Tibial nerve (tissue), 4 donors: ENCODE results near the gene SIPA1L3. TPM values are rescaled to one million over a fixed set of nuclear protein-coding genes. Genes with fewer than 3 reads are reported as not detected.

Source experiments
- DNase-seq, 2 donors: peaks; one replicate each; pipeline ENCODE4 v3.0.0-alpha.2; 2019; ENCODE audit warnings: low spot score in 2 of 2
- H3K27ac ChIP-seq, 4 donors: fragments of 200-600 bp; sonication (generic) in 3 of 4; one replicate each; pipeline ENCODE4 v1.5.1; 2017 to 2019; ENCODE audit warnings: mild to moderate bottlenecking in 1 of 4
- H3K27me3 ChIP-seq, 2 donors: fragments of 200-600 bp; sonication (generic) in 1 of 2; one replicate each; pipeline versions ENCODE4 v1.5.1 to v1.6.0; 2017 to 2019
- H3K36me3 ChIP-seq, 3 donors: fragments of 200-600 bp; sonication (generic); one replicate each; pipeline ENCODE4 v1.5.1; 2018 to 2019
- H3K4me1 ChIP-seq, 4 donors: fragments of 200-600 bp; sonication (generic) in 3 of 4; one replicate each; pipeline ENCODE4 v1.5.1; 2017 to 2019
- H3K4me3 ChIP-seq, 4 donors: fragments of 200-600 bp; sonication (generic) in 3 of 4; one replicate each; pipeline ENCODE4 v1.5.1; 2017 to 2019; ENCODE audit warnings: mild to moderate bottlenecking in 1 of 4, moderate library complexity in 1 of 4
- H3K9me3 ChIP-seq, 4 donors: fragments of 200-600 bp; sonication (generic) in 3 of 4; one replicate each; pipeline ENCODE4 v1.5.1; 2017 to 2019
- EP300 ChIP-seq, 2 donors: sonication (generic); formaldehyde crosslinking; IDR thresholded peaks; one replicate each; pipeline ENCODE4 v1.6.1; 2017; ENCODE audit warnings: antibody characterized with exemption in 2 of 2, mild to moderate bottlenecking in 1 of 2
- POLR2A ChIP-seq, 2 donors: fragments of 450-650 bp; IDR thresholded peaks; one replicate each; pipeline ENCODE4 v1.6.1; 2017; ENCODE audit warnings: antibody characterized with exemption in 2 of 2, mild to moderate bottlenecking in 2 of 2, moderate library complexity in 2 of 2
- WGBS, 2 donors: methylation state at CpG; one replicate each; pipeline ENCODE4 v1.1.5; 2018; 5-methylcytosine and 5-hydroxymethylcytosine counted together
- total RNA-seq, 4 donors: library from RNA; depleted of rRNA; stranded (reverse); fragments of >200 nt; gene quantifications; one replicate each; pipeline ENCODE4 v1.1.0, GENCODE V29; 2016
- TF ChIP-seq, protein P1 (sequence below), 5 experiments: fragments of 200-600 bp in 3 of 5; fragments of 450-650 bp in 2 of 5; sonication (generic) in 3 of 5; IDR thresholded peaks; one replicate each; pipeline ENCODE4 v1.5.1; 2016 to 2019; ENCODE audit warnings: antibody characterized with exemption in 5 of 5, mild to moderate bottlenecking in 3 of 5, moderate library complexity in 2 of 5

The SIPA1L3 gene
- total RNA-seq, 4 donors from 2014 or later, result 8.3 to 43.9 (median 17.0) TPM

DNA sequence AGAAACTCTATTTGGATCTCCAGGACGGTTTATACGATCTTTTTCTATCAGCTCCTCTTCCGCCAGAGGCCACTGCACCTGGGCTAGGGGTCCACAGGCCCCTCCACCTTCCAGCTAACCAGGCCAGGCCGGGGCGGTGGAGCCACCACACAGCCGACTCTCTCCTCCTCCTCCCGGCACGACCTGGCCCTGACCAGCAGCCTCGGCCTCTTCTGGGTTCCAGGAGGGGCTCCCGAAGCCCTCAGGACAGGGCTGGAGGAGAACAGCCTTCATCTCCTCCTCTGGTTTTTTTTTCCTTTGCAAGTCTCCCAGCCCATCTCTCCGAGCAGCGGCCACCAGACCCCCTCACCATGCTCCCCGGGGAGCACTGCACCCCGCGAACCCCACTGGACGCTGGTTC, 299.9 kb downstream of the SIPA1L3 start:
- WGBS, 2 donors, result 72 to 79% methylated on average over 16 of the region's 16 CpGs

GRCh38 chr19:38207543-38207942, 300.5 kb downstream of the SIPA1L3 start:
- DNase-seq, result no peak
- Histone ChIP-seq H3K4me1 (peaks cover 0 to 34% (median 25%) of the 10 kb centered on the region in 4 donors), H3K27ac (no peak overlapping the region), H3K27me3 (peaks cover 0 to 44% of the 10 kb centered on the region in 2 donors), H3K9me3 (no peaks in the 10 kb centered on the region), H3K4me3 (no peak overlapping the region), H3K36me3 (peaks cover 0 to 50% (median 0%) of the 10 kb centered on the region in 3 donors)
- no peak for TF ChIP-seq POLR2A (IDR thresholded peaks at IDR 0.05)
- TF ChIP-seq EP300 (IDR thresholded peaks at IDR 0.05), result no peak
- TF ChIP-seq, protein P1, sequence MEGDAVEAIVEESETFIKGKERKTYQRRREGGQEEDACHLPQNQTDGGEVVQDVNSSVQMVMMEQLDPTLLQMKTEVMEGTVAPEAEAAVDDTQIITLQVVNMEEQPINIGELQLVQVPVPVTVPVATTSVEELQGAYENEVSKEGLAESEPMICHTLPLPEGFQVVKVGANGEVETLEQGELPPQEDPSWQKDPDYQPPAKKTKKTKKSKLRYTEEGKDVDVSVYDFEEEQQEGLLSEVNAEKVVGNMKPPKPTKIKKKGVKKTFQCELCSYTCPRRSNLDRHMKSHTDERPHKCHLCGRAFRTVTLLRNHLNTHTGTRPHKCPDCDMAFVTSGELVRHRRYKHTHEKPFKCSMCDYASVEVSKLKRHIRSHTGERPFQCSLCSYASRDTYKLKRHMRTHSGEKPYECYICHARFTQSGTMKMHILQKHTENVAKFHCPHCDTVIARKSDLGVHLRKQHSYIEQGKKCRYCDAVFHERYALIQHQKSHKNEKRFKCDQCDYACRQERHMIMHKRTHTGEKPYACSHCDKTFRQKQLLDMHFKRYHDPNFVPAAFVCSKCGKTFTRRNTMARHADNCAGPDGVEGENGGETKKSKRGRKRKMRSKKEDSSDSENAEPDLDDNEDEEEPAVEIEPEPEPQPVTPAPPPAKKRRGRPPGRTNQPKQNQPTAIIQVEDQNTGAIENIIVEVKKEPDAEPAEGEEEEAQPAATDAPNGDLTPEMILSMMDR (IDR thresholded peaks at IDR 0.05), result no peak
- 44 to 57% methylated on average over 8 to 12 of the region's 12 CpGs for WGBS, 2 donors

More for the DNA sequence above, 299.9 kb downstream of the SIPA1L3 start:
- Histone ChIP-seq H3K9me3 (no peaks in the 10 kb centered on the region), H3K36me3 (peaks cover 0 to 56% (median 2%) of the 10 kb centered on the region in 3 donors), H3K4me1 (peaks cover 0 to 33% (median 25%) of the 10 kb centered on the region in 4 donors), H3K27ac (no peak overlapping the region), H3K4me3 (no peak overlapping the region), H3K27me3 (peaks cover 0 to 38% of the 10 kb centered on the region in 2 donors)
- no peak for DNase-seq
- TF ChIP-seq POLR2A (IDR thresholded peaks at IDR 0.05), result no peak
- no peak for TF ChIP-seq EP300 (IDR thresholded peaks at IDR 0.05)
- TF ChIP-seq, protein P1 (IDR thresholded peaks at IDR 0.05), result no peak

DNA sequence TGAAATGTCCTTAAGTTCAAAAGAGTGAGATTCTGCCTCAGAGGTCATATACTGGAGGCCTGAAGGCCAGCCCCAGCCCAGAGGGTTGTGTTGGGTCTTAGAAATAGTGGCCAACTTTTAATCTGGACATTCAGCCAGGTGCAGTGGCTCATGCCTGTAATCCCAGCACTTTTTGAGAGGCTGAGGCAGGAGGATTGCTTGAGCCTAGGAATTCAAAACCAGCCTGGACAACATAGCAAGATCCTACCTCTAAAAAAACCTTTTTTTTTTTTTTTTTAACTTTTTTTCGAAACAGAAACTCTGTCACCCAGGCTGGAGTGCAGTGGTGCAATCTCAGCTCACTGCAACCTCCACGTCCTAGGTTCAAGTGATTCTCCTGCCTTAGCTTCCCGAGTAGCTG, 301.6 kb downstream of the SIPA1L3 start:
- WGBS, 2 donors, result 92 to 95% methylated on average over 3 of the region's 3 CpGs
- peak overlapping the region in 1 of 4 donors; percentile 87 for H3K27ac ChIP-seq

GRCh38 chr19:38209152-38209551, 302.1 kb downstream of the SIPA1L3 start:
- WGBS, 2 donors, result 16 to 20% methylated on average over 5 of the region's 5 CpGs
- peaks cover 0 to 60% of the 10 kb centered on the region in 2 donors for H3K27me3 ChIP-seq

More for the DNA sequence above, 301.6 kb downstream of the SIPA1L3 start:
- DNase-seq, result no peak
- Histone ChIP-seq H3K9me3 (no peaks in the 10 kb centered on the region), H3K36me3 (peaks cover 0 to 39% (median 0%) of the 10 kb centered on the region in 3 donors), H3K27me3 (peaks cover 0 to 54% of the 10 kb centered on the region in 2 donors), H3K4me3 (no peak overlapping the region), H3K4me1 (peaks cover 0 to 34% (median 25%) of the 10 kb centered on the region in 4 donors)
- TF ChIP-seq EP300 (IDR thresholded peaks at IDR 0.05) (no peak), POLR2A (IDR thresholded peaks at IDR 0.05) (no peak)
- TF ChIP-seq, protein P1 (IDR thresholded peaks at IDR 0.05), result no peak

More at GRCh38 chr19:38209152-38209551, 302.1 kb downstream of the SIPA1L3 start:
- peak overlapping the region in 1 of 4 donors; percentile 42 for H3K4me3 ChIP-seq
- H3K27ac ChIP-seq, result peak overlapping the region in 2 of 4 donors; percentile 73 to 87
- peaks cover 0 to 34% (median 25%) of the 10 kb centered on the region in 4 donors for H3K4me1 ChIP-seq
- no peaks in the 10 kb centered on the region for H3K9me3 ChIP-seq
- DNase-seq, result no peak
- TF ChIP-seq EP300 (IDR thresholded peaks at IDR 0.05) (no peak), POLR2A (IDR thresholded peaks at IDR 0.05) (no peak)
- TF ChIP-seq, protein P1 (IDR thresholded peaks at IDR 0.05), result no peak
- H3K36me3 ChIP-seq, result peaks cover 0 to 33% (median 0%) of the 10 kb centered on the region in 3 donors
